Stomach smooth muscle (tissue), 2 donors: ENCODE results near the gene RPP30.

ENCODE experiments used
- H3K27ac ChIP-seq: one replicate; pipeline ENCODE4 v1.7.0; 2013; ENCODE audit warnings: mild to moderate bottlenecking, low read length, inconsistent platforms
- H3K27me3 ChIP-seq, 2 donors: one replicate each; pipeline ENCODE4 v1.7.0; 2013; ENCODE audit warnings: low read length in 2 of 2; ENCODE audit not compliant: insufficient read depth in 2 of 2, control insufficient read depth in 1 of 2
- H3K36me3 ChIP-seq, 2 donors: one replicate each; pipeline ENCODE4 v1.7.0; 2013; ENCODE audit warnings: low read length in 2 of 2; ENCODE audit not compliant: control insufficient read depth in 2 of 2, insufficient read depth in 2 of 2
- H3K4me1 ChIP-seq: one replicate; pipeline ENCODE4 v1.7.0; 2013; ENCODE audit warnings: low read length; ENCODE audit not compliant: control insufficient read depth, insufficient read depth
- H3K4me3 ChIP-seq, 2 donors: one replicate each; pipeline ENCODE4 v1.7.0; 2013; ENCODE audit warnings: low read length in 2 of 2
- H3K9ac ChIP-seq, 2 donors: one replicate each; pipeline ENCODE4 v1.7.0; 2013; ENCODE audit warnings: low read length in 2 of 2, mild to moderate bottlenecking in 1 of 2
- H3K9me3 ChIP-seq, 2 donors: one replicate each; pipeline ENCODE4 v1.7.0; 2013; ENCODE audit warnings: low read length in 2 of 2; ENCODE audit not compliant: control insufficient read depth in 2 of 2
- donor health status: healthy.
- donor health status: Pancreatic carcinoma.

The RPP30 gene

DNA sequence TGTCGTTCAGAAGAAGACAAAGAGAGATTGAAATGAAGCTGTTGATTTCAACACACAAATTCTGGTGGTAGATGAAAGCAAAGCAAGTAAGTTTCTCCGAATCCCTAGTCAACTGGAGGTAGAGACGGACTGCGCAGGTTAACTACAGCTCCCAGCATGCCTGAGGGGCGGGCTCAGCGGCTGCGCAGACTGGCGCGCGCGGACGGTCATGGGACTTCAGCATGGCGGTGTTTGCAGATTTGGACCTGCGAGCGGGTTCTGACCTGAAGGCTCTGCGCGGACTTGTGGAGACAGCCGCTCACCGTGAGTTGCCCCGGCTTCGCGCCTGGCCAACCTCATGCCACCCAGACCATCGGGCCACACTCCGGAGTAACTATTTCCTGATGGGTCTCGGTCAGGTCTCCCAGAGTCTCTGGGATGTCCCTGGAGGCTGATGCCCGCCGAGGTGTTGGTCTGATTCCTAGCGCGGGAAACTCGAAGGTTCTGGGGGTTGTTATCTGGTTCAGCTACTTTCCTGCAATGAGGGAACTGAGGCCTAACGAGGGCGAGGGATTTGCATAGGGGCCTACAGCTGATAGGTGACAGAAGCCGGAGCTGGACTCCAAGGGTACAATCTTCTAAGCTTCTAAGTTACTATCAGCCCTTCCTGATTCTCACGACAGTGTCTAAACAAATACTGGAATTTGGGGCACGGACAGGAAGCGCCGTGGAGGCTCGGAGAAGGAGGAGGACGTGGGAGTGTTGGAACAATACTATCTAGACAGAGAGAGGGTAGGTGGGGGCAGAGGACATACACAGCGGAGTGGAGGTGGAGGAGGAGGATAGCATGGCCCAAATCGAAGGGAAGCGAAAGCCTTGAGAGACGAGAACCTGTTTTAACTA is at the start of gene RPP30:
Gene RPP30, plus strand, starts transcription at position 209 of the 882 bp plus-strand sequence. Its CDS starts 13 bp downstream, at position 222.
- no peaks in the 10 kb centered on the region for H3K27me3 ChIP-seq
- peaks cover 5 to 10% of the 10 kb centered on the region in 2 donors for H3K36me3 ChIP-seq
- H3K4me3 ChIP-seq = peak within 1 kb of the TSS; percentile 96 to 98
- no peaks in the 10 kb centered on the region for H3K9me3 ChIP-seq
- peak within 1 kb of the TSS; percentile 81 to 86 for H3K9ac ChIP-seq
- H3K4me1 ChIP-seq = peaks cover 8% of the 10 kb centered on the region
- H3K27ac ChIP-seq = peak within 1 kb of the TSS; percentile 18

DNA sequence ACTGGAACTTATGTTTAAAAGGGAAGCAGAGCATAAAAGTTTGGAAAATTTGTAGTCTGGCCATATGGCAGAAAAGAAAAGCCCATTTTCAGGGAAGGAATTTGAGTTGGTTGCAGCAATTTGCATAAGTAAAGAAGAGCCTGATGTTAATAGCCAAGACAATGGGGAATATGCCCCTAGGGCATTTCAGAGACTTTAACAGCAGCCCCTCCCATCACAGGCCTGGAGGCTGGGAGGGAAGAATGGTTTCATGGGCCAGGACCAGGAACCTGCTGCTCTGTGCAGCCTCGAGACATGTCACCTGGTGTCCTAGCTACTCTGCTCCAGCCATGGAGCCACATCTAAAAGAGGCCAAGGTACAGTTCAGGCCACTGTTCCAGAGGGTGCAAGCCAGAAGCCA is 49.3 kb upstream of the RPP30 start:
- Histone ChIP-seq H3K27ac (no peak overlapping the region), H3K4me3 (no peak overlapping the region)

DNA sequence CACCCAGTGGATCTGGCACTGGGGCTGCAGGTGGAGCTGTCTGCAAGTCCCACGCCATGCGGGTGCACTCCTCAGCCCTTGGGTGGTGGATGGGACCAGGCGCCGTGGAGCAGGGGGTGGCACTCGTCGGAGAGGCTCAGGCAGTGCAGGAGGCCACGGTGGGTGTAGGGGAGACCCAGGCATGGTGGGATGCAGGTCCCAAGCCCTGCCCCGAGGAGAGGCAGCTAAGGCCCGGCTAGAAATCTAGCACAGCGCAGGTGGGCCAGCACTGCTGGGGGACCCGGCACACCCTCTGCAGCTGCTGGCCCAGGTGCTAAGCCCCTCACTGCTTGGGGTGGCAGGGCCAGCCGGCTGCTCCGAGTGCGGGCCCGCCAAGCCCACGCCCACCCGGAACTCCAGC is 39.7 kb upstream of the RPP30 start:
- no peaks in the 10 kb centered on the region for H3K9me3 ChIP-seq

More for the DNA sequence above, 49.3 kb upstream of the RPP30 start:
- no peaks in the 10 kb centered on the region for H3K4me1 ChIP-seq
- no peaks in the 10 kb centered on the region for H3K36me3 ChIP-seq
- H3K27me3 ChIP-seq = no peaks in the 10 kb centered on the region
- H3K9me3 ChIP-seq = peaks cover 0 to 4% of the 10 kb centered on the region in 2 donors
- no peak overlapping the region for H3K9ac ChIP-seq

DNA sequence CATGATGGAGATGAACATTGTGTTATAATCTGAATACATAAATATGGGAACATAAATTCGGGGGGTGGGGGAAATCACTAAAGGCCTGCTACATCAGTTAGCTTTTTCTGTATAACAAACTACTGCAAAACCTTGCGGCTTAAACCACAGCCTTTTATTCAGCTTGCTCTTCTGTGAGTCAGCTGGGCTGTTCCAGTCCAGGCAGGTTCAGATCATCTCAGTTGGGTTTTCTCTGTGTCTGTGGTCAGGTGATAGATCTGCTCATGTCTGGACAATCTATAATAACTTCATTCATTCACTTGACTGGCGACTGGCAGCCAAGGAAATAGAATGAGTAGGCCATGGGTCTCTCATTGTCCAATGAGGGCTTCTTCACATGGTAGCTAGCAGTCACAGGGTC is 37.4 kb upstream of the RPP30 start:
- no peaks in the 10 kb centered on the region for H3K36me3 ChIP-seq
- H3K27ac ChIP-seq = no peak overlapping the region
- H3K4me1 ChIP-seq = no peaks in the 10 kb centered on the region
- H3K4me3 ChIP-seq = no peak overlapping the region
- no peak overlapping the region for H3K9ac ChIP-seq
- no peaks in the 10 kb centered on the region for H3K9me3 ChIP-seq
- H3K27me3 ChIP-seq = peaks cover 0 to 2% of the 10 kb centered on the region in 2 donors

More for the DNA sequence above, 39.7 kb upstream of the RPP30 start:
- Histone ChIP-seq H3K27ac (no peak overlapping the region), H3K36me3 (no peaks in the 10 kb centered on the region), H3K4me1 (no peaks in the 10 kb centered on the region), H3K9ac (no peak overlapping the region), H3K27me3 (peaks cover 0 to 2% of the 10 kb centered on the region in 2 donors), H3K4me3 (no peak overlapping the region)

DNA sequence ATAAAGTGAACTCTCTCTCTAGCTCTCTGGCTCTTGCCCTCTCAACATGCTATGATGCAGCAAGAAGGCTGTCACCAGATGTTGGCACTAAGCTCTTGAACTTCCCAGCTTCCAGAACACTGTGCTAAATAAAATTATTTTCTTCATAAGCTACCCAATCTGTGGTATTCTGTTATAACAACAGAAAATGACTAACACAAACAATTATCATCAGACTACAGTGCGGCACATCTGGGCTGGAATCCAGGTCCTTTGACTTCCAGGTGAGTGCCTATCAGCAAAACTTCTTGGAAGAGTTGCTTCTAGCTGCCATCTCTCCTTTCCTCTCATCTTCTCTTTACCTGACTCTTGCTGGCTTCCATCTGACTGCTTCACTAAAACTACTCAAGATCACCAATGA is 34.3 kb upstream of the RPP30 start:
- H3K36me3 ChIP-seq = no peaks in the 10 kb centered on the region
- H3K9ac ChIP-seq = no peak overlapping the region
- peaks cover 2% of the 10 kb centered on the region in 2 donors for H3K27me3 ChIP-seq
- H3K9me3 ChIP-seq = no peaks in the 10 kb centered on the region
- H3K4me1 ChIP-seq = no peaks in the 10 kb centered on the region
- no peak overlapping the region for H3K4me3 ChIP-seq
- H3K27ac ChIP-seq = no peak overlapping the region

DNA sequence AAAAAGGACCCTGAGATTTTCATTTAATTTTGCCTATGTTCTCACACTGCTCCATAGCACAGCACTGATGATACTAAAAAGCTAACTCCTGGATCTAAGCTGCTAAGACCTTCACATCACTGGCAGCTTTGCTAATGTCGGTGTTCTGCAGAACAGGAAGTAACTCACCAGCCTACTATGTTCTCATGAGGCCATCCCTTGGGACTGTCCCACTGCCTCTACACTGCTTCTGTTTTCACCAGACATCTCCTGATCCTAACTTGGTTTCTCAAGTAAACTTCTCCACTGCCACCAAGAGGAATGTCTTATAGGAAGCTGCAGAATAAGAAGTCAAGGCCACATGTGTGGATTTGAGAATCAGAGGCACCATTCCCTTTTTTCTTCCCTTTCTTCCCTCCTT is 29.0 kb upstream of the RPP30 start:
- Histone ChIP-seq H3K4me1 (no peaks in the 10 kb centered on the region), H3K36me3 (no peaks in the 10 kb centered on the region), H3K9ac (no peak overlapping the region), H3K4me3 (no peak overlapping the region), H3K27ac (no peak overlapping the region), H3K27me3 (peaks cover 0 to 2% of the 10 kb centered on the region in 2 donors), H3K9me3 (no peaks in the 10 kb centered on the region)

DNA sequence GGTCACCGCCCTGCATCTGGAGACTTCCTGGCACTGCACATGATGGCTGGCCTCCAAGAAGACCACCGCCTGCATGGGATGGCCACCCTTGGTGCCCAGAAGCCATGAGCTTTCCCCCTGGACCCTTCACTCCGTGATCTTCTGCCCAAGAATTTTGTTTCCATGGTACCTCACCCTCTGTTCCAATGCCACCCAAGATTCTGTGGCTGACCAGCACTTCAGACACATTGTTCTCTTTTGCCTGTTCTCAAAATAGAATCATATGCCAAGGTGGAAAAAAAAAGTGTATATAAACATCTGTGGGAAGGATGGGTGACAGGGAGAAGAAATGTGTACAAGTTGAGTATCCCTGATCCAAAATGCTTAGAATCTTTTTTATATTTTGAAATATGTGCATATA is 26.0 kb upstream of the RPP30 start:
- Histone ChIP-seq H3K4me1 (no peaks in the 10 kb centered on the region), H3K9me3 (peaks cover 0 to 4% of the 10 kb centered on the region in 2 donors), H3K9ac (no peak overlapping the region)

DNA sequence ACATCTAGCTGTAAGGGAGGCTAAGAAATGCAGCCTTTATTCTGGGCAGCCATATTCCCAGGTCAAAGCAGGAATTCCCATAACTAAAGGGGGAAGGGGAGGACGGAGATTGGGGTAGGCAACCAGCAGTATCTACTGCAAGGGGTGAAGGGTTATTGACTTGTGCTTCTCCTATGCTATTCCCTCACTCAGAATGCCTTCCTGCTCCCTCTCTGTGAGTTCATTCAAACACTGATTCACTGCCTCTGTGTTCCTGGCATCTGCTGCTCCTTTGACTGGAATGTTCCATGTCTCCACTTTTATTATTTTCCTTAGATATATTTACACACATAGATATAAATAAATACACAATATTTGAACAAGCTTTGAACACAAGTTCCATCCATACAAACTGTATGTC is 25.0 kb upstream of the RPP30 start:
- no peak overlapping the region for H3K27ac ChIP-seq
- no peaks in the 10 kb centered on the region for H3K36me3 ChIP-seq
- H3K4me3 ChIP-seq = no peak overlapping the region
- peaks cover 0 to 4% of the 10 kb centered on the region in 2 donors for H3K9me3 ChIP-seq
- H3K27me3 ChIP-seq = peaks cover 0 to 2% of the 10 kb centered on the region in 2 donors
- H3K9ac ChIP-seq = no peak overlapping the region
- H3K4me1 ChIP-seq = no peaks in the 10 kb centered on the region

More for the DNA sequence above, 26.0 kb upstream of the RPP30 start:
- Histone ChIP-seq H3K27me3 (peaks cover 0 to 2% of the 10 kb centered on the region in 2 donors), H3K27ac (no peak overlapping the region), H3K36me3 (no peaks in the 10 kb centered on the region), H3K4me3 (no peak overlapping the region)

DNA sequence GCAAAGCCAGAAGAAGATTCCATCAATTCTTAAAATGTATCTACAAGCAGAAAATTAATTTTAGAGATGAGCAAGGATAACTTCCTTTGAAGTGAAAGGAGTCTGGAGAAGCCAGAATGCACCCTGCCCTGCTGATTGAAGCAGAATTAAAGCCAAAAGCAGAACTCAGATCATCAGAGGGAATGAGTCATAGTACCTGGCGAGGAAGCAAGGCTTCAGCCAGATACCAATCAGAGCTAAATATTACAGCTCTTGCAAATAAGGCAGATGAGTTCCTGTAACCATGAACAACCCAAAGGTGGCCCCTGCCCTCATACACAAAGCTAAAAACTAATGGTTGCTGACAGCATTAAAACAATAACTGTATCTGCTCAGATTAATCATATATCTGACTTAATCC is 24.3 kb upstream of the RPP30 start:
- no peak overlapping the region for H3K9ac ChIP-seq
- no peak overlapping the region for H3K27ac ChIP-seq
- no peak overlapping the region for H3K4me3 ChIP-seq
- peaks cover 0 to 1% of the 10 kb centered on the region in 2 donors for H3K27me3 ChIP-seq
- no peaks in the 10 kb centered on the region for H3K4me1 ChIP-seq
- H3K9me3 ChIP-seq = peaks cover 0 to 4% of the 10 kb centered on the region in 2 donors
- no peaks in the 10 kb centered on the region for H3K36me3 ChIP-seq

DNA sequence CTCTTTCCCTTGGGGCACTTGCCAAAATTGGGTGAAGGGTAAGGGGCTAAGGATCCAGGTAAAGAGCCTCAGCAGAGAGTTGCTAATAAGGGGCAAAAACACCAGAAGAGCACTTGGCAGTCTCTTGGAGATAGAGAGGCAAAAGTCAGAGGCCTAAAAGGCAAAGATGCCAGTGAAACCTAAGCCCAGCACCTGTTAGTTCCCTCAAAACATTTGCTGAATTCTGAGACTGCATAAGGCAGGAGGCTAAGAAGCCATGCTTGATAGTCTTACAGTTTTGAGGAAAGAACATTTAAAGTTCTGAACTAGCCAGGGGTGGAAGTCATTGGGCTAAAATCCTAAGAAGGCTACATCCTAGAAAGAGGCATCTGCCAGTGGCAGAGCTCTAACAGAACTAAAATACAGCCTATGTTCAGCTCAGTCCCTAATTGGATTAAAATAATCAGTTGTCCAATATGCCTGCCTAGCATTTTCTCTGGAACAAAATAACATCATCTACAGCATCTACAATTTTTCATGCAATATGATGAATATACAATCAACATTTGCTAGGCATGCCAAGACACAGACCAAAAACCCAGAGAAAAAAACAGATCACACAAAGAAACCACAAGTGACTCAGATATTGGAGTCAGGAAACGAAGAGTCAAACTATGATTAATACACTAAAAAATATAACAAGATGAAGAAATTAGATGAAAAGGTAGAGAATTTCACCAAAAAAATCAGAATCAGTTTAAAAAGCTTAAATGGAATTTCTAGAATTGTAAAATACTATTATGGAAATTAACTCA is 21.6 kb upstream of the RPP30 start:
- H3K27me3 ChIP-seq = peaks cover 2 to 7% of the 10 kb centered on the region in 2 donors
- H3K4me3 ChIP-seq = no peak overlapping the region
- H3K9me3 ChIP-seq = peaks cover 0 to 4% of the 10 kb centered on the region in 2 donors
- no peak overlapping the region for H3K9ac ChIP-seq
- H3K36me3 ChIP-seq = no peaks in the 10 kb centered on the region
- no peaks in the 10 kb centered on the region for H3K4me1 ChIP-seq
- H3K27ac ChIP-seq = no peak overlapping the region
